Fibroblast of lung (primary cell): Measurements from ENCODE around the gene BAG3.

ENCODE experiments used
- EZH2 ChIP-seq: IDR thresholded peaks from 2 replicates; pipeline ENCODE4 v1.5.1; 2012; ENCODE audit warnings: low read length, control low read depth, mild to moderate bottlenecking; ENCODE audit errors: missing control alignments
- TF ChIP-seq, protein P1 (sequence below), 2 donors: IDR thresholded peaks in 1 of 2; conservative IDR thresholded peaks in 1 of 2; 1 replicate in 1 of 2; 2 replicates in 1 of 2; pipeline ENCODE4 v1.5.1; 2011 to 2012; ENCODE audit warnings: low read length in 2 of 2, control low read depth in 1 of 2, inconsistent platforms in 1 of 2, low read depth in 1 of 2, mild to moderate bottlenecking in 1 of 2

GRCh38 chr10:119653916-119654315, 2.7 kb downstream of the BAG3 start:
- TF ChIP-seq, protein P1, sequence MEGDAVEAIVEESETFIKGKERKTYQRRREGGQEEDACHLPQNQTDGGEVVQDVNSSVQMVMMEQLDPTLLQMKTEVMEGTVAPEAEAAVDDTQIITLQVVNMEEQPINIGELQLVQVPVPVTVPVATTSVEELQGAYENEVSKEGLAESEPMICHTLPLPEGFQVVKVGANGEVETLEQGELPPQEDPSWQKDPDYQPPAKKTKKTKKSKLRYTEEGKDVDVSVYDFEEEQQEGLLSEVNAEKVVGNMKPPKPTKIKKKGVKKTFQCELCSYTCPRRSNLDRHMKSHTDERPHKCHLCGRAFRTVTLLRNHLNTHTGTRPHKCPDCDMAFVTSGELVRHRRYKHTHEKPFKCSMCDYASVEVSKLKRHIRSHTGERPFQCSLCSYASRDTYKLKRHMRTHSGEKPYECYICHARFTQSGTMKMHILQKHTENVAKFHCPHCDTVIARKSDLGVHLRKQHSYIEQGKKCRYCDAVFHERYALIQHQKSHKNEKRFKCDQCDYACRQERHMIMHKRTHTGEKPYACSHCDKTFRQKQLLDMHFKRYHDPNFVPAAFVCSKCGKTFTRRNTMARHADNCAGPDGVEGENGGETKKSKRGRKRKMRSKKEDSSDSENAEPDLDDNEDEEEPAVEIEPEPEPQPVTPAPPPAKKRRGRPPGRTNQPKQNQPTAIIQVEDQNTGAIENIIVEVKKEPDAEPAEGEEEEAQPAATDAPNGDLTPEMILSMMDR (conservative IDR thresholded peaks at IDR 0.05 in 1 of 2, IDR thresholded peaks at IDR 0.05 in 1 of 2; ENCODE audit: low read depth in 1 of 2, low read length in 2 of 2): no peak
- no peak for TF ChIP-seq EZH2
